ENCODE results near the gene FAM13A.

Gene FAM13A

DNA sequence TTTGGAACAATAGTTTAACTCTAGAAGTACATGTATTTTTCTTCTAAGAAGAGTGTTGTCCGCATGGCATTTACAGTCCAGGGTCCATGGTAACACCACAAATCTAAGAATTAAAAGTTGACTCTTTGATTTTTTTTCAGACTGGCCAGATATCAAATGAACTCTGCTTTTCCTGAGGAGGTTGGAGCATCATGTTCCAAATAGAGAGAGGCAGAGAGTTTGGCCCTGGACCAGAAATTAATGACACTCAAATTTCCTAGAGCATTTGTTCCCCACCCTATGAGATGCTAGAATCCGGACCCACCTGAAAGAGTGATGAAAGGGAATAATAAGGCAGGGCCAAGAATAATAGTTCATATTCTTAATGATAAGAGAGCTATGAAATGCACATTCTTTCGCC, 312.4 kb downstream of the FAM13A start:
- TF ChIP-seq, protein P1, sequence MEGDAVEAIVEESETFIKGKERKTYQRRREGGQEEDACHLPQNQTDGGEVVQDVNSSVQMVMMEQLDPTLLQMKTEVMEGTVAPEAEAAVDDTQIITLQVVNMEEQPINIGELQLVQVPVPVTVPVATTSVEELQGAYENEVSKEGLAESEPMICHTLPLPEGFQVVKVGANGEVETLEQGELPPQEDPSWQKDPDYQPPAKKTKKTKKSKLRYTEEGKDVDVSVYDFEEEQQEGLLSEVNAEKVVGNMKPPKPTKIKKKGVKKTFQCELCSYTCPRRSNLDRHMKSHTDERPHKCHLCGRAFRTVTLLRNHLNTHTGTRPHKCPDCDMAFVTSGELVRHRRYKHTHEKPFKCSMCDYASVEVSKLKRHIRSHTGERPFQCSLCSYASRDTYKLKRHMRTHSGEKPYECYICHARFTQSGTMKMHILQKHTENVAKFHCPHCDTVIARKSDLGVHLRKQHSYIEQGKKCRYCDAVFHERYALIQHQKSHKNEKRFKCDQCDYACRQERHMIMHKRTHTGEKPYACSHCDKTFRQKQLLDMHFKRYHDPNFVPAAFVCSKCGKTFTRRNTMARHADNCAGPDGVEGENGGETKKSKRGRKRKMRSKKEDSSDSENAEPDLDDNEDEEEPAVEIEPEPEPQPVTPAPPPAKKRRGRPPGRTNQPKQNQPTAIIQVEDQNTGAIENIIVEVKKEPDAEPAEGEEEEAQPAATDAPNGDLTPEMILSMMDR (IDR thresholded peaks at IDR 0.05; ENCODE audit: insufficient read depth, low read length, missing control alignments) = no peak
- H3K4me3 ChIP-seq (ENCODE audit: low read depth, low read length) = no peak overlapping the region
- no peak for DNase-seq (ENCODE audit: low read depth, low spot score)
- ChIA-PET CTCF (no interaction called here), POLR2A (no interaction called here)

GRCh38 chr4:88743696-88744095, 313.3 kb downstream of the FAM13A start:
- peak; percentile 84 for DNase-seq (ENCODE audit: low read depth, low spot score)
- CTCF ChIA-PET = interaction anchor here (0.6 to 1.7 kb wide), 3 partner anchors 8 to 534 kb away, joined by 3 to 7 read pairs (median 3); no protein-coding TSS in a partner anchor
- no peak overlapping the region for H3K4me3 ChIP-seq (ENCODE audit: low read depth, low read length)
- POLR2A ChIA-PET = no interaction called here
- TF ChIP-seq, protein P1 (IDR thresholded peaks at IDR 0.05; ENCODE audit: insufficient read depth, low read length, missing control alignments) = no peak

GRCh38 chr4:88742561-88742960, 314.4 kb downstream of the FAM13A start:
- no peak overlapping the region for H3K4me3 ChIP-seq (ENCODE audit: low read depth, low read length)
- DNase-seq (ENCODE audit: low read depth, low spot score) = no peak
- CTCF ChIA-PET = interaction anchor here (0.8 to 1.7 kb wide), 3 partner anchors 38 to 217 kb away, joined by 3 to 7 read pairs (median 3); no protein-coding TSS in a partner anchor
- TF ChIP-seq, protein P1 (IDR thresholded peaks at IDR 0.05; ENCODE audit: insufficient read depth, low read length, missing control alignments) = no peak
- POLR2A ChIA-PET = no interaction called here

GRCh38 chr4:88738180-88738579, 318.8 kb downstream of the FAM13A start:
- POLR2A ChIA-PET = no interaction called here
- no peak for DNase-seq (ENCODE audit: low read depth, low spot score)
- CTCF ChIA-PET = interaction anchor here (0.7 to 1.4 kb wide), 3 partner anchors 60 to 286 kb away, joined by 3 to 4 read pairs (median 3); no protein-coding TSS in a partner anchor
- TF ChIP-seq, protein P1 (IDR thresholded peaks at IDR 0.05; ENCODE audit: insufficient read depth, low read length, missing control alignments) = no peak
- H3K4me3 ChIP-seq (ENCODE audit: low read depth, low read length) = no peak overlapping the region

GRCh38 chr4:88737307-88737941, 319.6 kb downstream of the FAM13A start:
- ChIA-PET CTCF (interaction anchor here (0.9 to 1.5 kb wide), 4 partner anchors 11 to 286 kb away, joined by 3 to 4 read pairs (median 3); no protein-coding TSS in a partner anchor), POLR2A (no interaction called here)
- no peak for DNase-seq (ENCODE audit: low read depth, low spot score)
- H3K4me3 ChIP-seq (ENCODE audit: low read depth, low read length) = no peak overlapping the region
- TF ChIP-seq, protein P1 (IDR thresholded peaks at IDR 0.05; ENCODE audit: insufficient read depth, low read length, missing control alignments) = no peak

DNA sequence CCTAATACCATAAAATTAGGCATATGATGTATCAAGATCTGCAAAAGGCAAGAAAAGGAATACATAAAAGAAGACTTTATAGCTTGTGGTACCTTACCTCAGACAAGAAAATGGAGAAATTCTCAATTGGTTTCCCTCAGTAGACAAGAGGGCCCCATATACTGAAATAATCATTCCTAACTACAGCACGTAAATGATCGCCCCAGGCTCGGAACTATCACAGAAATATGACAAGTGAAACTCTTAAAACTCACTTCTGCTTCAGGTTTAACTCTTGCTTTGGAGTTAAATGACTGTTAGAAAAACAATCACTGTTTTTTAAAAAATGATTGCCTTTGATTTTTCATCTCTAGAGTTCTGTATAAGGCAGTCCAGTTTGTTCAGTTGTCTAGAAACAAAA, 320.7 kb downstream of the FAM13A start:
- POLR2A ChIA-PET = no interaction called here
- CTCF ChIA-PET = interaction anchor here (0.7 to 2.4 kb wide), 7 partner anchors 7 to 288 kb away, joined by 3 to 8 read pairs (median 3); no protein-coding TSS in a partner anchor
- no peak for DNase-seq (ENCODE audit: low read depth, low spot score)
- no peak overlapping the region for H3K4me3 ChIP-seq (ENCODE audit: low read depth, low read length)
- TF ChIP-seq, protein P1 (IDR thresholded peaks at IDR 0.05; ENCODE audit: insufficient read depth, low read length, missing control alignments) = no peak

Measured in AG04449 (cell line).